K562 (cell line): ENCODE measurements around the gene VWA7. TPM values are rescaled to one million over a fixed set of nuclear protein-coding genes. Genes with fewer than 3 reads are reported as not detected.

Source experiments
- FOXK2 ChIP-seq, 2 experiments: fragments of 450-650 bp; IDR thresholded peaks in 1 of 2; conservative IDR thresholded peaks in 1 of 2; 2 replicates each; pipeline ENCODE4 v1.6.1; 2016; ENCODE audit warnings: low read depth in 2 of 2, mild to moderate bottlenecking in 1 of 2
- MEIS2 ChIP-seq: fragments of 450-650 bp; IDR thresholded peaks from 2 replicates; pipeline ENCODE4 v1.6.1; 2014; ENCODE audit warnings: mild to moderate bottlenecking; ENCODE audit not compliant: partially characterized antibody
- NFE2L1 ChIP-seq: fragments of 450-650 bp; IDR thresholded peaks from 2 replicates; pipeline ENCODE4 v1.6.1; 2016; ENCODE audit warnings: missing genetic modification characterization, low read depth, mild to moderate bottlenecking, missing compliant biosample characterization, moderate library complexity, borderline replicate concordance
- SIN3A ChIP-seq, 2 experiments: fragments of 150-350 bp in 1 of 2; IDR thresholded peaks; 2 replicates each; pipeline ENCODE4 v1.6.1; 2011 to 2016; ENCODE audit warnings: borderline replicate concordance in 2 of 2, low read depth in 2 of 2, low read length in 2 of 2, mild to moderate bottlenecking in 2 of 2, moderate library complexity in 2 of 2; ENCODE audit not compliant: control insufficient read depth in 1 of 2
- SMARCE1 ChIP-seq: fragments of 450-650 bp; IDR thresholded peaks from 2 replicates; pipeline ENCODE4 v1.7.1; 2016; ENCODE audit warnings: mild to moderate bottlenecking
- SPI1 ChIP-seq: IDR thresholded peaks from 2 replicates; pipeline ENCODE4 v1.6.1; 2011; ENCODE audit warnings: low read depth, low read length, control low read depth, borderline replicate concordance
- ZC3H4 ChIP-seq: sonication (generic); formaldehyde crosslinking; IDR thresholded peaks from 2 replicates; pipeline ENCODE4 v1.9.0; 2021; ENCODE audit warnings: missing genetic modification reagents, borderline replicate concordance
- ZNF57 ChIP-seq: fragments of 450-650 bp; formaldehyde crosslinking; IDR thresholded peaks from 2 replicates; pipeline ENCODE4 v1.4.0; 2020; ENCODE audit warnings: mild to moderate bottlenecking, moderate library complexity
- polyA plus RNA-seq, 8 experiments: library from polyadenylated mRNA; depleted of rRNA in 4 of 8; stranded (reverse) in 5 of 8; unstranded in 3 of 8; fragments of >200 nt; fragmentation: Nextera tagmentation in 2 of 8; fragmentation: Illumina TruSeq in 1 of 8; extraction: Ambion mirVana in 2 of 8; extraction: Trizol in 1 of 8; gene quantifications; 2 replicates each; pipeline versions ENCODE4 v1.2.1 to v1.2.3, GENCODE V29; 2011 to 2014; ENCODE audit warnings: inconsistent platforms in 1 of 8, missing spikeins in 1 of 8
- total RNA-seq, 7 experiments: library from RNA; depleted of rRNA in 6 of 7; stranded (reverse); fragments of >200 nt in 6 of 7; fragmentation: Illumina TruSeq in 2 of 7; extraction: Trizol in 2 of 7; gene quantifications; 2 replicates each; pipeline versions ENCODE4 v1.2.1 to v1.2.3, GENCODE V29; 2011 to 2021; ENCODE audit warnings: low replicate concordance in 1 of 7
- TF ChIP-seq, protein P1 (sequence below): fragments of 450-650 bp; IDR thresholded peaks from 2 replicates; pipeline ENCODE4 v1.6.1; 2016
- TF ChIP-seq, protein P2 (sequence below): fragments of 450-650 bp; IDR thresholded peaks from 2 replicates; pipeline ENCODE4 v1.6.1; 2016; ENCODE audit warnings: antibody characterized with exemption
- TF ChIP-seq, protein P3 (sequence below): fragments of 150-350 bp; IDR thresholded peaks from 2 replicates; pipeline ENCODE4 v1.6.1; 2014; ENCODE audit warnings: low read depth, mild to moderate bottlenecking, low read length, borderline replicate concordance
- TF ChIP-seq, protein P4 (sequence below), 2 experiments: fragments of 450-650 bp; IDR thresholded peaks; 2 replicates each; pipeline ENCODE4 v1.6.1; 2018; ENCODE audit warnings: mild to moderate bottlenecking in 2 of 2, low read depth in 1 of 2; ENCODE audit not compliant: partially characterized antibody in 2 of 2
- TF ChIP-seq, protein P5 (sequence below): sonication (generic); formaldehyde crosslinking; IDR thresholded peaks from 2 replicates; pipeline ENCODE4 v1.8.1; 2022; ENCODE audit warnings: missing genetic modification reagents

The VWA7 gene
- total and polyA plus RNA-seq, 9 of the 15 experiments (the other 6 are each of a cell fraction or from before 2014, with no cell fraction given): 0.18 to 2.9 (median 0.95) TPM

DNA sequence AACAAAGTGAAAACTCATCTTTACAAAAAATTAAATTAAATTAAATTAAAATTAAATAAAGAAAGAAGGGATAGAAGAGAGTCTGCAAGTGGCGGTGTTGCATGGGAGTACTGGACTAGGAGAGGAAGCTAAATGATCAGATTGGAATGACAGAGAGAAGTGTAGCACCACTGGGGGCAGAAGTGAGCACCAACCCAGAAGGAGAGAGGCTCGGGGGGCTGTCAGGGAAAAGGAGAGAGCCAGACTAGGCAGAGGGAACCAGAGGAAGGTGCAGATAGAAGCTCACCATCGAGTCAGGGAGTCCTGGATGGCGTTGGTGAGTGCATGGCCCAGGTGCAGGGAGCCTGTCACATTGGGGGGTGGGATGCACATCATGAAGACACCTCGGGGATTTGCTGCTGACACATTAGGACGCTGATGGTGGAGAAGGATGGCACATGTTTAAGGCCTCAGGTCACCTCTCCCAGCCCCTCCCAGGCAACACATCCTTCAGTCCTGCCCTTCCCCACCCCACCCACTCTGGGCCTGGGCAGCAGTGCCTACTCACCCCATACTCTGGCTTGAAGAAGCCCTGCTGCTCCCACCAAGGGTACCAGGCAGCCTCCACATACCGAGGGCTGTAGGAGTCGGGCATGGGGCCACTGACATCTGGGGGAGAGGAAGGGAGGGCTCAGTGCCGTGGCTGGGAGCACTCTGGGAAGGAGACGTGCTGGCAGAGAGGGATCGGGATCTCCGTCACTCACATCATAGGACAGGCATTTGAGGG lies 14.4 kb upstream of the VWA7 start (continued):
- TF ChIP-seq, protein P1, sequence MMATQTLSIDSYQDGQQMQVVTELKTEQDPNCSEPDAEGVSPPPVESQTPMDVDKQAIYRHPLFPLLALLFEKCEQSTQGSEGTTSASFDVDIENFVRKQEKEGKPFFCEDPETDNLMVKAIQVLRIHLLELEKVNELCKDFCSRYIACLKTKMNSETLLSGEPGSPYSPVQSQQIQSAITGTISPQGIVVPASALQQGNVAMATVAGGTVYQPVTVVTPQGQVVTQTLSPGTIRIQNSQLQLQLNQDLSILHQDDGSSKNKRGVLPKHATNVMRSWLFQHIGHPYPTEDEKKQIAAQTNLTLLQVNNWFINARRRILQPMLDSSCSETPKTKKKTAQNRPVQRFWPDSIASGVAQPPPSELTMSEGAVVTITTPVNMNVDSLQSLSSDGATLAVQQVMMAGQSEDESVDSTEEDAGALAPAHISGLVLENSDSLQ: peak; percentile 80
- TF ChIP-seq MEIS2: no peak
- TF ChIP-seq SIN3A (IDR thresholded peaks at IDR 0.05; ENCODE audit: borderline replicate concordance in 2 of 2, control insufficient read depth in 1 of 2, low read depth in 2 of 2, low read length in 2 of 2): 0 out of 4 replicates have a peak, but pooled peaks of 1 of the 2 experiments have one; percentile 55
- TF ChIP-seq, protein P2, sequence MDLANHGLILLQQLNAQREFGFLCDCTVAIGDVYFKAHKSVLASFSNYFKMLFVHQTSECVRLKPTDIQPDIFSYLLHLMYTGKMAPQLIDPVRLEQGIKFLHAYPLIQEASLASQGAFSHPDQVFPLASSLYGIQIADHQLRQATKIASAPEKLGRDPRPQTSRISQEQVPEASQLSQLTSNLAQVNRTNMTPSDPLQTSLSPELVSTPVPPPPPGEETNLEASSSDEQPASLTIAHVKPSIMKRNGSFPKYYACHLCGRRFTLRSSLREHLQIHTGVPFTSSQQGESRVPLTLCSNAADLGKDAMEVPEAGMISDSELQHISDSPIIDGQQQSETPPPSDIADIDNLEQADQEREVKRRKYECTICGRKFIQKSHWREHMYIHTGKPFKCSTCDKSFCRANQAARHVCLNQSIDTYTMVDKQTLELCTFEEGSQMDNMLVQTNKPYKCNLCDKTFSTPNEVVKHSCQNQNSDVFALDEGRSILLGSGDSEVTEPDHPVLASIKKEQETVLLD: peak; percentile 50; the same call in 1 of the 2 replicates
- no peak for TF ChIP-seq NFE2L1 (tag)
- 0 out of 4 replicates have a peak, but pooled peaks of 1 of the 2 experiments have one; percentile 32 for TF ChIP-seq FOXK2 (conservative IDR thresholded peaks at IDR 0.05 in 1 of 2, IDR thresholded peaks at IDR 0.05 in 1 of 2; ENCODE audit: low read depth in 2 of 2)
- TF ChIP-seq ZC3H4: no peak
- TF ChIP-seq SPI1: peak; percentile 53; the same call in 1 of the 2 replicates
- TF ChIP-seq ZNF57: no peak
- TF ChIP-seq, protein P3, sequence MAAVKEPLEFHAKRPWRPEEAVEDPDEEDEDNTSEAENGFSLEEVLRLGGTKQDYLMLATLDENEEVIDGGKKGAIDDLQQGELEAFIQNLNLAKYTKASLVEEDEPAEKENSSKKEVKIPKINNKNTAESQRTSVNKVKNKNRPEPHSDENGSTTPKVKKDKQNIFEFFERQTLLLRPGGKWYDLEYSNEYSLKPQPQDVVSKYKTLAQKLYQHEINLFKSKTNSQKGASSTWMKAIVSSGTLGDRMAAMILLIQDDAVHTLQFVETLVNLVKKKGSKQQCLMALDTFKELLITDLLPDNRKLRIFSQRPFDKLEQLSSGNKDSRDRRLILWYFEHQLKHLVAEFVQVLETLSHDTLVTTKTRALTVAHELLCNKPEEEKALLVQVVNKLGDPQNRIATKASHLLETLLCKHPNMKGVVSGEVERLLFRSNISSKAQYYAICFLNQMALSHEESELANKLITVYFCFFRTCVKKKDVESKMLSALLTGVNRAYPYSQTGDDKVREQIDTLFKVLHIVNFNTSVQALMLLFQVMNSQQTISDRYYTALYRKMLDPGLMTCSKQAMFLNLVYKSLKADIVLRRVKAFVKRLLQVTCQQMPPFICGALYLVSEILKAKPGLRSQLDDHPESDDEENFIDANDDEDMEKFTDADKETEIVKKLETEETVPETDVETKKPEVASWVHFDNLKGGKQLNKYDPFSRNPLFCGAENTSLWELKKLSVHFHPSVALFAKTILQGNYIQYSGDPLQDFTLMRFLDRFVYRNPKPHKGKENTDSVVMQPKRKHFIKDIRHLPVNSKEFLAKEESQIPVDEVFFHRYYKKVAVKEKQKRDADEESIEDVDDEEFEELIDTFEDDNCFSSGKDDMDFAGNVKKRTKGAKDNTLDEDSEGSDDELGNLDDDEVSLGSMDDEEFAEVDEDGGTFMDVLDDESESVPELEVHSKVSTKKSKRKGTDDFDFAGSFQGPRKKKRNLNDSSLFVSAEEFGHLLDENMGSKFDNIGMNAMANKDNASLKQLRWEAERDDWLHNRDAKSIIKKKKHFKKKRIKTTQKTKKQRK: peak; percentile 37; the same call in 1 of the 2 replicates
- TF ChIP-seq, protein P4, sequence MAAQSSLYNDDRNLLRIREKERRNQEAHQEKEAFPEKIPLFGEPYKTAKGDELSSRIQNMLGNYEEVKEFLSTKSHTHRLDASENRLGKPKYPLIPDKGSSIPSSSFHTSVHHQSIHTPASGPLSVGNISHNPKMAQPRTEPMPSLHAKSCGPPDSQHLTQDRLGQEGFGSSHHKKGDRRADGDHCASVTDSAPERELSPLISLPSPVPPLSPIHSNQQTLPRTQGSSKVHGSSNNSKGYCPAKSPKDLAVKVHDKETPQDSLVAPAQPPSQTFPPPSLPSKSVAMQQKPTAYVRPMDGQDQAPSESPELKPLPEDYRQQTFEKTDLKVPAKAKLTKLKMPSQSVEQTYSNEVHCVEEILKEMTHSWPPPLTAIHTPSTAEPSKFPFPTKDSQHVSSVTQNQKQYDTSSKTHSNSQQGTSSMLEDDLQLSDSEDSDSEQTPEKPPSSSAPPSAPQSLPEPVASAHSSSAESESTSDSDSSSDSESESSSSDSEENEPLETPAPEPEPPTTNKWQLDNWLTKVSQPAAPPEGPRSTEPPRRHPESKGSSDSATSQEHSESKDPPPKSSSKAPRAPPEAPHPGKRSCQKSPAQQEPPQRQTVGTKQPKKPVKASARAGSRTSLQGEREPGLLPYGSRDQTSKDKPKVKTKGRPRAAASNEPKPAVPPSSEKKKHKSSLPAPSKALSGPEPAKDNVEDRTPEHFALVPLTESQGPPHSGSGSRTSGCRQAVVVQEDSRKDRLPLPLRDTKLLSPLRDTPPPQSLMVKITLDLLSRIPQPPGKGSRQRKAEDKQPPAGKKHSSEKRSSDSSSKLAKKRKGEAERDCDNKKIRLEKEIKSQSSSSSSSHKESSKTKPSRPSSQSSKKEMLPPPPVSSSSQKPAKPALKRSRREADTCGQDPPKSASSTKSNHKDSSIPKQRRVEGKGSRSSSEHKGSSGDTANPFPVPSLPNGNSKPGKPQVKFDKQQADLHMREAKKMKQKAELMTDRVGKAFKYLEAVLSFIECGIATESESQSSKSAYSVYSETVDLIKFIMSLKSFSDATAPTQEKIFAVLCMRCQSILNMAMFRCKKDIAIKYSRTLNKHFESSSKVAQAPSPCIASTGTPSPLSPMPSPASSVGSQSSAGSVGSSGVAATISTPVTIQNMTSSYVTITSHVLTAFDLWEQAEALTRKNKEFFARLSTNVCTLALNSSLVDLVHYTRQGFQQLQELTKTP (IDR thresholded peaks at IDR 0.05; ENCODE audit: low read depth in 1 of 2, partially characterized antibody in 2 of 2): peak in 1 of 2 experiments; percentile 34
- TF ChIP-seq, protein P5, sequence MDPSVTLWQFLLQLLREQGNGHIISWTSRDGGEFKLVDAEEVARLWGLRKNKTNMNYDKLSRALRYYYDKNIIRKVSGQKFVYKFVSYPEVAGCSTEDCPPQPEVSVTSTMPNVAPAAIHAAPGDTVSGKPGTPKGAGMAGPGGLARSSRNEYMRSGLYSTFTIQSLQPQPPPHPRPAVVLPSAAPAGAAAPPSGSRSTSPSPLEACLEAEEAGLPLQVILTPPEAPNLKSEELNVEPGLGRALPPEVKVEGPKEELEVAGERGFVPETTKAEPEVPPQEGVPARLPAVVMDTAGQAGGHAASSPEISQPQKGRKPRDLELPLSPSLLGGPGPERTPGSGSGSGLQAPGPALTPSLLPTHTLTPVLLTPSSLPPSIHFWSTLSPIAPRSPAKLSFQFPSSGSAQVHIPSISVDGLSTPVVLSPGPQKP (CRISPR knock-in tag): no peak
- no peak for TF ChIP-seq SMARCE1
